IMR-90 (cell line): ENCODE data around the gene SLC22A16.

Source experiments
- CEBPB ChIP-seq: IDR thresholded peaks from 2 replicates; pipeline ENCODE4 v1.6.1; 2012; ENCODE audit warnings: low read depth, low read length, improper control_type of control experiment
- ELK1 ChIP-seq: fragments of 150-350 bp; IDR thresholded peaks from 2 replicates; pipeline ENCODE4 v1.6.1; 2016; ENCODE audit warnings: low read depth, mild to moderate bottlenecking, low read length, moderate library complexity, borderline replicate concordance
- FOS ChIP-seq: fragments of 150-350 bp; IDR thresholded peaks from 2 replicates; pipeline ENCODE4 v1.6.1; 2016; ENCODE audit warnings: low read depth, low read length
- MAFK ChIP-seq: IDR thresholded peaks from 2 replicates; pipeline ENCODE4 v1.6.1; 2012; ENCODE audit warnings: low read depth, low read length, improper control_type of control experiment
- POLR2A ChIP-seq: IDR thresholded peaks from 2 replicates; pipeline ENCODE4 v1.6.1; 2012; ENCODE audit warnings: mild to moderate bottlenecking, low read depth, low read length
- RCOR1 ChIP-seq: IDR thresholded peaks from 2 replicates; pipeline ENCODE4 v1.6.1; 2012; ENCODE audit warnings: mild to moderate bottlenecking, low read length, improper control_type of control experiment; ENCODE audit not compliant: insufficient replicate concordance
- RFX5 ChIP-seq: IDR thresholded peaks from 2 replicates; pipeline ENCODE4 v1.8.0; 2012; ENCODE audit warnings: low read depth, mild to moderate bottlenecking, low read length, moderate library complexity
- TF ChIP-seq, protein P1 (sequence below): conservative IDR thresholded peaks from 2 replicates; pipeline ENCODE4 v1.5.1; 2012; ENCODE audit warnings: mild to moderate bottlenecking, low read depth, low read length, improper control_type of control experiment

- TF ChIP-seq POLR2A: no peak
- TF ChIP-seq, protein P1, sequence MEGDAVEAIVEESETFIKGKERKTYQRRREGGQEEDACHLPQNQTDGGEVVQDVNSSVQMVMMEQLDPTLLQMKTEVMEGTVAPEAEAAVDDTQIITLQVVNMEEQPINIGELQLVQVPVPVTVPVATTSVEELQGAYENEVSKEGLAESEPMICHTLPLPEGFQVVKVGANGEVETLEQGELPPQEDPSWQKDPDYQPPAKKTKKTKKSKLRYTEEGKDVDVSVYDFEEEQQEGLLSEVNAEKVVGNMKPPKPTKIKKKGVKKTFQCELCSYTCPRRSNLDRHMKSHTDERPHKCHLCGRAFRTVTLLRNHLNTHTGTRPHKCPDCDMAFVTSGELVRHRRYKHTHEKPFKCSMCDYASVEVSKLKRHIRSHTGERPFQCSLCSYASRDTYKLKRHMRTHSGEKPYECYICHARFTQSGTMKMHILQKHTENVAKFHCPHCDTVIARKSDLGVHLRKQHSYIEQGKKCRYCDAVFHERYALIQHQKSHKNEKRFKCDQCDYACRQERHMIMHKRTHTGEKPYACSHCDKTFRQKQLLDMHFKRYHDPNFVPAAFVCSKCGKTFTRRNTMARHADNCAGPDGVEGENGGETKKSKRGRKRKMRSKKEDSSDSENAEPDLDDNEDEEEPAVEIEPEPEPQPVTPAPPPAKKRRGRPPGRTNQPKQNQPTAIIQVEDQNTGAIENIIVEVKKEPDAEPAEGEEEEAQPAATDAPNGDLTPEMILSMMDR: no peak
- no peak for TF ChIP-seq CEBPB
- TF ChIP-seq RCOR1: no peak
- TF ChIP-seq FOS: no peak
- TF ChIP-seq MAFK: no peak
- no peak for TF ChIP-seq RFX5
- no peak for TF ChIP-seq ELK1
These were observed at the start of gene SLC22A16 for GRCh38 chr6:110476046-110476849.
